HepG2 (cell line): ENCODE measurements around the gene KLF13. TPM values are rescaled to one million over a fixed set of nuclear protein-coding genes. Genes with fewer than 3 reads are reported as not detected.

ENCODE experiments used
- ATAC-seq: fragments of 200-7000 bp; cut with Tn5 transposase; 3 replicates; pipeline ENCODE4 v1.9.1; 2020; ENCODE audit warnings: mild to moderate bottlenecking, moderate library complexity
- BruUV-seq: library from RNA; stranded (reverse); fragments of 400-500 nt; replicated peaks from 2 replicates; lab custom pipeline; 2021; lab: Mats Ljungman, UMichigan
- CTCF ChIA-PET: fragments of 300-600 bp; formaldehyde crosslinking; extraction: SDS; loops from one replicate; lab custom pipeline; 2021; ENCODE audit warnings: low total read pairs, inconsistent platforms, low intra/inter-chr PET ratio; lab: Yijun Ruan, JAX
- POLR2A ChIA-PET: fragments of 350-600 bp; sonication (Branson Sonifier 250); formaldehyde crosslinking; loops from one replicate; lab custom pipeline; 2020; ENCODE audit warnings: antibody characterized with exemption, inconsistent platforms; lab: Yijun Ruan, JAX
- DNase-seq: peaks from one replicate; pipeline ENCODE4 v3.0.0-alpha.2; 2015; ENCODE audit warnings: low spot score
- FAIRE-seq: peaks from 3 replicates; lab custom pipeline; 2011; peaks lifted over from hg19 to GRCh38; lab: Jason Lieb, UNC
- H2AFZ ChIP-seq: one replicate; pipeline ENCODE4 v1.6.1; 2011; ENCODE audit warnings: low read length, inconsistent platforms
- H3K27ac ChIP-seq: fragments of 300-600 bp; 3 replicates; pipeline ENCODE4 v1.8.0; 2011; ENCODE audit warnings: mixed run types, mild to moderate bottlenecking, mixed read lengths, low read length, inconsistent platforms; ENCODE audit not compliant: insufficient read depth; ENCODE audit errors: extremely low read length
- H3K27me3 ChIP-seq, 2 experiments: fragments of 200-600 bp in 1 of 2; 2 replicates in 1 of 2; 3 replicates in 1 of 2; pipeline versions ENCODE4 v1.6.0 to v1.8.0; 2011; ENCODE audit warnings: low read length in 2 of 2, mild to moderate bottlenecking in 2 of 2, moderate library complexity in 2 of 2, inconsistent platforms in 1 of 2; ENCODE audit not compliant: insufficient read depth in 2 of 2, control insufficient read depth in 1 of 2
- H3K36me3 ChIP-seq, 2 experiments: fragments of 200-600 bp in 1 of 2; replicated peaks in 1 of 2; 2 replicates in 1 of 2; 3 replicates in 1 of 2; pipeline versions ENCODE4 v1.5.1 to v1.8.0; 2011; ENCODE audit warnings: low read length in 2 of 2, inconsistent platforms in 1 of 2; ENCODE audit not compliant: insufficient read depth in 2 of 2, control insufficient read depth in 1 of 2
- H3K4me1 ChIP-seq: 2 replicates; pipeline ENCODE4 v1.5.1; 2012; ENCODE audit warnings: low read length, inconsistent platforms; ENCODE audit not compliant: insufficient read depth
- H3K4me2 ChIP-seq: 2 replicates; pipeline ENCODE4 v1.6.0; 2011; ENCODE audit warnings: low read depth, low read length, inconsistent platforms
- H3K4me3 ChIP-seq, 3 experiments: fragments of 200-600 bp in 1 of 3; sonication (generic), shearing (Covaris generic) in 1 of 3; replicated peaks in 1 of 3; 2 replicates each; pipeline ENCODE4 v1.5.1; 2011 to 2016; ENCODE audit warnings: low read length in 3 of 3, inconsistent platforms in 2 of 3, low read depth in 2 of 3, mild to moderate bottlenecking in 2 of 3, control low read depth in 1 of 3, mixed read lengths in 1 of 3; ENCODE audit not compliant: insufficient read depth in 1 of 3
- H3K79me2 ChIP-seq: one replicate; pipeline ENCODE4 v1.6.1; 2011; ENCODE audit warnings: low read length, inconsistent platforms; ENCODE audit not compliant: insufficient read depth
- H3K9ac ChIP-seq: 2 replicates; pipeline ENCODE4 v1.6.0; 2011; ENCODE audit warnings: mild to moderate bottlenecking, low read depth, low read length, inconsistent platforms; ENCODE audit not compliant: insufficient read depth
- H3K9me3 ChIP-seq: 2 replicates; pipeline ENCODE4 v1.5.1; 2012; ENCODE audit warnings: mild to moderate bottlenecking, low read length
- H4K20me1 ChIP-seq: 2 replicates; pipeline ENCODE4 v1.6.0; 2011; ENCODE audit warnings: inconsistent platforms, mild to moderate bottlenecking, low read length, moderate library complexity; ENCODE audit not compliant: insufficient read depth
- CREB1 ChIP-seq, 2 experiments: fragments of 450-650 bp in 1 of 2; IDR thresholded peaks; 2 replicates each; pipeline ENCODE4 v1.6.1; 2016 to 2017; ENCODE audit warnings: control low read depth in 1 of 2, mild to moderate bottlenecking in 1 of 2, missing compliant biosample characterization in 1 of 2, missing genetic modification characterization in 1 of 2
- GTF3A ChIP-seq: sonication (generic); formaldehyde crosslinking; conservative IDR thresholded peaks from 2 replicates; pipeline ENCODE4 v1.4.0; 2020; ENCODE audit warnings: mild to moderate bottlenecking, missing genetic modification reagents
- HMGA1 ChIP-seq: sonication (generic); formaldehyde crosslinking; conservative IDR thresholded peaks from 2 replicates; pipeline ENCODE4 v1.4.0; 2020; ENCODE audit warnings: missing genetic modification reagents
- ISX ChIP-seq: sonication (generic); formaldehyde crosslinking; conservative IDR thresholded peaks from 2 replicates; pipeline ENCODE4 v1.5.0; 2020; ENCODE audit warnings: missing genetic modification reagents
- KAT8 ChIP-seq: IDR thresholded peaks from 2 replicates; pipeline ENCODE4 v1.6.1; 2016; ENCODE audit warnings: missing genetic modification reagents, missing compliant biosample characterization
- MAF1 ChIP-seq: sonication (generic); formaldehyde crosslinking; IDR thresholded peaks from 2 replicates; pipeline ENCODE4 v1.5.0; 2020; ENCODE audit warnings: missing genetic modification reagents, borderline replicate concordance
- MLLT10 ChIP-seq: sonication (generic); formaldehyde crosslinking; IDR thresholded peaks from 2 replicates; pipeline ENCODE4 v1.4.0; 2020; ENCODE audit warnings: missing genetic modification reagents
- NAIF1 ChIP-seq: sonication (generic); formaldehyde crosslinking; IDR thresholded peaks from 2 replicates; pipeline ENCODE4 v1.5.0; 2020; ENCODE audit warnings: mild to moderate bottlenecking, missing genetic modification reagents, borderline replicate concordance
- NBN ChIP-seq: fragments of 450-650 bp; conservative IDR thresholded peaks from 2 replicates; pipeline ENCODE4 v1.6.1; 2017
- SALL1 ChIP-seq: sonication (generic); formaldehyde crosslinking; IDR thresholded peaks from 2 replicates; pipeline ENCODE4 v1.8.0; 2022; ENCODE audit warnings: mild to moderate bottlenecking, missing genetic modification reagents
- THAP9 ChIP-seq: sonication (generic); formaldehyde crosslinking; IDR thresholded peaks from 2 replicates; pipeline ENCODE4; 2020; ENCODE audit warnings: missing genetic modification reagents, mild to moderate bottlenecking, borderline replicate concordance
- ZFX ChIP-seq: sonication (generic); formaldehyde crosslinking; IDR thresholded peaks from 2 replicates; pipeline ENCODE4 v1.4.0; 2020; ENCODE audit warnings: mild to moderate bottlenecking, low read depth, missing genetic modification reagents, moderate library complexity
- ZNF383 ChIP-seq: sonication (generic); formaldehyde crosslinking; IDR thresholded peaks from 2 replicates; pipeline ENCODE4 v1.4.0; 2020; ENCODE audit warnings: missing genetic modification reagents, mild to moderate bottlenecking, borderline replicate concordance
- ZNF446 ChIP-seq: sonication (generic); formaldehyde crosslinking; IDR thresholded peaks from 2 replicates; pipeline ENCODE4 v1.5.0; 2020; ENCODE audit warnings: mild to moderate bottlenecking, missing genetic modification reagents
- ZNF484 ChIP-seq: sonication (generic); formaldehyde crosslinking; IDR thresholded peaks from 2 replicates; pipeline ENCODE4 v1.5.1; 2020; ENCODE audit warnings: mild to moderate bottlenecking, low read depth, missing genetic modification reagents, borderline replicate concordance
- ZNF574 ChIP-seq: sonication (generic); formaldehyde crosslinking; IDR thresholded peaks from 2 replicates; pipeline ENCODE4 v1.4.0; 2020; ENCODE audit warnings: missing genetic modification reagents
- ZNF7 ChIP-seq: IDR thresholded peaks from 2 replicates; pipeline ENCODE4 v1.6.1; 2016; ENCODE audit warnings: missing biosample characterization, missing genetic modification reagents
- ZNF703 ChIP-seq: sonication (generic); formaldehyde crosslinking; IDR thresholded peaks from 2 replicates; pipeline ENCODE4 v1.5.1; 2020; ENCODE audit warnings: missing genetic modification reagents, mild to moderate bottlenecking, moderate library complexity, borderline replicate concordance
- WGBS: methylation state at CpG from one replicate; pipeline ENCODE4 v1.1.6; 2017; ENCODE audit warnings: low lambda C conversion rate; 5-methylcytosine and 5-hydroxymethylcytosine counted together
- in situ Hi-C: cut with HindIII; loops from 2 replicates; pipeline ENCODE4 v1.10.0; 2017; ENCODE audit warnings: low pct_unique_long_range_greater_than_20kb; ENCODE audit not compliant: extremely low pct_ligation_motif_present
- intact Hi-C: fragments of 100-400 bp; cut with micrococcal nuclease; formaldehyde crosslinking; loops from one replicate; pipeline ENCODE4 v1.10.0; 2022; ENCODE audit not compliant: unreplicated experiment
- polyA plus RNA-seq, 8 experiments: library from polyadenylated mRNA; depleted of rRNA in 3 of 8; stranded (reverse) in 7 of 8; unstranded in 1 of 8; fragments of >200 nt; fragmentation: Illumina TruSeq in 4 of 8; extraction: Trizol in 4 of 8; gene quantifications; 2 replicates each; pipeline versions ENCODE4 v1.2.1 to v1.2.3, GENCODE V29; 2011 to 2016; ENCODE audit warnings: low read depth in 4 of 8, missing spikeins in 1 of 8, mixed read lengths in 1 of 8; ENCODE audit not compliant: insufficient read depth in 1 of 8
- total RNA-seq, 5 experiments: library from RNA; depleted of rRNA; stranded (reverse); fragments of >200 nt; fragmentation: Illumina TruSeq; extraction: Trizol; gene quantifications; 2 replicates each; pipeline ENCODE4 v1.2.3, GENCODE V29; 2016; ENCODE audit warnings: low read depth in 1 of 5

The KLF13 gene
- total and polyA plus RNA-seq, 2 of the 13 experiments (the other 11 are each of a cell fraction or from before 2014, with no cell fraction given) = 16.8 to 25.1 TPM

GRCh38 chr15:31381801-31382712, 55.4 kb downstream of the KLF13 start:
- FAIRE-seq (no peak), DNase-seq (no peak), ATAC-seq (peak; percentile 54)
- H2AFZ ChIP-seq = no peak overlapping the region
- peaks cover 22% of the 10 kb centered on the region for H3K4me1 ChIP-seq
- no peak for TF ChIP-seq KAT8 (CRISPR knock-in tag)
- TF ChIP-seq ZNF7 (CRISPR knock-in tag) = no peak
- no peak for TF ChIP-seq MAF1 (CRISPR knock-in tag)
- no peak for TF ChIP-seq GTF3A (CRISPR knock-in tag)
- no peak for TF ChIP-seq ISX
- no peak for TF ChIP-seq NBN
- TF ChIP-seq ZFX = no peak
- no peak for TF ChIP-seq CREB1 (IDR thresholded peaks at IDR 0.05)
- TF ChIP-seq CREB1 (CRISPR knock-in tag; IDR thresholded peaks at IDR 0.05) = no peak
- TF ChIP-seq ZNF574 (CRISPR knock-in tag) = no peak
- no peak for TF ChIP-seq ZNF484 (CRISPR knock-in tag)
- TF ChIP-seq ZNF703 (CRISPR knock-in tag) = no peak
- no peak for TF ChIP-seq MLLT10
- TF ChIP-seq SALL1 = no peak
- TF ChIP-seq THAP9 (CRISPR knock-in tag) = no peak
- TF ChIP-seq ZNF446 (CRISPR knock-in tag) = no peak
- TF ChIP-seq NAIF1 = no peak
- no peak for TF ChIP-seq ZNF383 (CRISPR knock-in tag)
- TF ChIP-seq HMGA1 (CRISPR knock-in tag) = no peak
- no peaks in the 10 kb centered on the region for H3K79me2 ChIP-seq
- peak overlapping the region; percentile 67 for H3K4me2 ChIP-seq
- in situ Hi-C loops (no loop called here), intact Hi-C loops (loop anchor here (10.0 kb wide), 1 partner anchor 57 kb away; the partner anchor contains the start of gene KLF13)
- CTCF ChIA-PET = interaction anchor here (0.9 kb wide), 1 partner anchor 53 kb away, joined by 3 read pairs; no protein-coding TSS in a partner anchor
- H3K9ac ChIP-seq = no peak overlapping the region
- POLR2A ChIA-PET = interaction anchor here (1.1 to 1.9 kb wide), 2 partner anchors 84 to 117 kb away, joined by 3 to 5 read pairs; no protein-coding TSS in a partner anchor
- no peaks in the 10 kb centered on the region for H4K20me1 ChIP-seq
- H3K27ac ChIP-seq = peak overlapping the region; percentile 28
- H3K27me3 ChIP-seq = no peaks in the 10 kb centered on the region
- 85% methylated on average over 10 of the region's 10 CpGs for WGBS
- H3K4me3 ChIP-seq = no peak overlapping the region
- peaks cover 0 to 3% of the 10 kb centered on the region in 2 experiments; a peak in 2 of 5 replicates for H3K36me3 ChIP-seq
- no TSS peak for BruUV-seq
- H3K9me3 ChIP-seq = no peaks in the 10 kb centered on the region
